HepG2 (cell line): ENCODE data around the gene CD72. TPM values are rescaled to one million over a fixed set of nuclear protein-coding genes. Genes with fewer than 3 reads are reported as not detected.

Experiments used
- CBX2 ChIP-seq, 2 experiments: fragments of 200-600 bp in 1 of 2; sonication (generic); formaldehyde crosslinking in 1 of 2; IDR thresholded peaks; 2 replicates each; pipeline versions ENCODE4 v1.7.0 to v1.8.1; 2018 to 2022; ENCODE audit warnings: low read depth in 2 of 2, low read length in 1 of 2, mild to moderate bottlenecking in 1 of 2, missing genetic modification reagents in 1 of 2
- KAT7 ChIP-seq: IDR thresholded peaks from 2 replicates; pipeline ENCODE4 v1.6.1; 2018; ENCODE audit warnings: borderline replicate concordance, missing compliant biosample characterization
- MLLT10 ChIP-seq: sonication (generic); formaldehyde crosslinking; IDR thresholded peaks from 2 replicates; pipeline ENCODE4 v1.4.0; 2020; ENCODE audit warnings: missing genetic modification reagents
- POLR2G ChIP-seq: fragments of 200-400 bp; formaldehyde crosslinking; IDR thresholded peaks from 2 replicates; pipeline ENCODE4 v1.6.1; 2018; ENCODE audit warnings: mild to moderate bottlenecking, low read depth, low read length, moderate library complexity
- SNAPC4 ChIP-seq: sonication (generic); formaldehyde crosslinking; IDR thresholded peaks from 2 replicates; pipeline ENCODE4 v1.4.0; 2020; ENCODE audit warnings: mild to moderate bottlenecking, missing genetic modification reagents
- SOX5 ChIP-seq: IDR thresholded peaks from 2 replicates; pipeline ENCODE4 v1.6.1; 2016; ENCODE audit warnings: borderline replicate concordance
- ZBTB26 ChIP-seq: IDR thresholded peaks from 2 replicates; pipeline ENCODE4 v1.6.1; 2016; ENCODE audit warnings: missing compliant biosample characterization, missing genetic modification reagents, borderline replicate concordance
- ZHX2 ChIP-seq, 2 experiments: sonication (generic) in 1 of 2; formaldehyde crosslinking in 1 of 2; IDR thresholded peaks; 2 replicates each; pipeline versions ENCODE4 v1.6.1 to v1.9.0; 2014 to 2022; ENCODE audit warnings: antibody characterized with exemption in 1 of 2, borderline replicate concordance in 1 of 2, inconsistent platforms in 1 of 2, low read depth in 1 of 2, missing genetic modification reagents in 1 of 2
- ZNF232 ChIP-seq: sonication (generic); formaldehyde crosslinking; IDR thresholded peaks from 2 replicates; pipeline ENCODE4 v1.4.0; 2020; ENCODE audit warnings: missing genetic modification reagents, borderline replicate concordance
- ZNF329 ChIP-seq: sonication (generic); formaldehyde crosslinking; IDR thresholded peaks from 2 replicates; pipeline ENCODE4 v1.9.0; 2021; ENCODE audit warnings: low read depth, mild to moderate bottlenecking, missing genetic modification reagents
- ZNF550 ChIP-seq: sonication (generic); formaldehyde crosslinking; IDR thresholded peaks from 2 replicates; pipeline ENCODE4 v1.4.0; 2020; ENCODE audit warnings: mild to moderate bottlenecking, missing genetic modification reagents, borderline replicate concordance
- ZNF564 ChIP-seq: sonication (generic); formaldehyde crosslinking; IDR thresholded peaks from 2 replicates; pipeline ENCODE4 v1.8.1; 2023; ENCODE audit warnings: mild to moderate bottlenecking, missing genetic modification reagents
- polyA plus RNA-seq, 8 experiments: library from polyadenylated mRNA; depleted of rRNA in 3 of 8; stranded (reverse) in 7 of 8; unstranded in 1 of 8; fragments of >200 nt; fragmentation: Illumina TruSeq in 4 of 8; extraction: Trizol in 4 of 8; gene quantifications; 2 replicates each; pipeline versions ENCODE4 v1.2.1 to v1.2.3, GENCODE V29; 2011 to 2016; ENCODE audit warnings: low read depth in 4 of 8, missing spikeins in 1 of 8, mixed read lengths in 1 of 8; ENCODE audit not compliant: insufficient read depth in 1 of 8
- total RNA-seq, 5 experiments: library from RNA; depleted of rRNA; stranded (reverse); fragments of >200 nt; fragmentation: Illumina TruSeq; extraction: Trizol; gene quantifications; 2 replicates each; pipeline ENCODE4 v1.2.3, GENCODE V29; 2016; ENCODE audit warnings: low read depth in 1 of 5

CD72 gene
- total and polyA plus RNA-seq, 2 of the 13 experiments (the other 11 are each of a cell fraction or from before 2014, with no cell fraction given): 0.18 to 1.1 TPM

- TF ChIP-seq ZBTB26: peak; percentile 66; the same call in 1 of the 2 replicates
- peak; percentile 79 for TF ChIP-seq ZNF329 (CRISPR knock-in tag)
- no peak for TF ChIP-seq ZNF564 (CRISPR knock-in tag)
- no peak for TF ChIP-seq CBX2 (IDR thresholded peaks at IDR 0.05; ENCODE audit: low read depth, low read length)
- 0 out of 2 replicates have a peak, but pooled peaks have one; percentile 32 for TF ChIP-seq CBX2 (CRISPR knock-in tag; IDR thresholded peaks at IDR 0.05; ENCODE audit: low read depth)
- peak; percentile 59; the same call in 1 of the 2 replicates for TF ChIP-seq ZNF232 (CRISPR knock-in tag)
- peak; percentile 59; the same call in 1 of the 2 replicates for TF ChIP-seq KAT7 (CRISPR knock-in tag)
- no peak for TF ChIP-seq MLLT10 (CRISPR knock-in tag)
- TF ChIP-seq ZHX2 (IDR thresholded peaks at IDR 0.05; ENCODE audit: low read depth): peak; percentile 62; the same call in 1 of the 2 replicates
- no peak for TF ChIP-seq ZHX2 (CRISPR knock-in tag; IDR thresholded peaks at IDR 0.05; ENCODE audit: borderline replicate concordance)
- TF ChIP-seq SOX5 (CRISPR knock-in tag): no peak; the same call in 1 of the 2 replicates
- TF ChIP-seq ZNF550 (CRISPR knock-in tag): 0 out of 2 replicates have a peak, but pooled peaks have one; percentile 41
- TF ChIP-seq SNAPC4 (CRISPR knock-in tag): peak; percentile 53; the same call in 1 of the 2 replicates
- TF ChIP-seq POLR2G: peak; percentile 71
Observed at GRCh38 chr9:35646533-35647265, 28.5 kb upstream of the CD72 start (continued).
